KOPT-K1 (cell line): Measurements from ENCODE around the gene RBM33.

Source experiments
- H3K27ac ChIP-seq: fragments of 200-600 bp; sonication (generic); 2 replicates; pipeline ENCODE4 v1.5.1; 2016; ENCODE audit warnings: antibody characterized with exemption, mild to moderate bottlenecking, low read depth, low read length; ENCODE audit not compliant: poor library complexity, severe bottlenecking
- H3K36me3 ChIP-seq: fragments of 200-600 bp; sonication (generic); 2 replicates; pipeline ENCODE4 v1.5.1; 2017; ENCODE audit warnings: antibody characterized with exemption, mild to moderate bottlenecking, low read length, moderate library complexity; ENCODE audit not compliant: insufficient read depth
- H3K9me3 ChIP-seq: fragments of 200-600 bp; sonication (generic); 2 replicates; pipeline ENCODE4 v1.5.1; 2017; ENCODE audit warnings: antibody characterized with exemption, low read length, mild to moderate bottlenecking; ENCODE audit not compliant: insufficient read depth, poor library complexity, severe bottlenecking

The RBM33 gene, protein sequence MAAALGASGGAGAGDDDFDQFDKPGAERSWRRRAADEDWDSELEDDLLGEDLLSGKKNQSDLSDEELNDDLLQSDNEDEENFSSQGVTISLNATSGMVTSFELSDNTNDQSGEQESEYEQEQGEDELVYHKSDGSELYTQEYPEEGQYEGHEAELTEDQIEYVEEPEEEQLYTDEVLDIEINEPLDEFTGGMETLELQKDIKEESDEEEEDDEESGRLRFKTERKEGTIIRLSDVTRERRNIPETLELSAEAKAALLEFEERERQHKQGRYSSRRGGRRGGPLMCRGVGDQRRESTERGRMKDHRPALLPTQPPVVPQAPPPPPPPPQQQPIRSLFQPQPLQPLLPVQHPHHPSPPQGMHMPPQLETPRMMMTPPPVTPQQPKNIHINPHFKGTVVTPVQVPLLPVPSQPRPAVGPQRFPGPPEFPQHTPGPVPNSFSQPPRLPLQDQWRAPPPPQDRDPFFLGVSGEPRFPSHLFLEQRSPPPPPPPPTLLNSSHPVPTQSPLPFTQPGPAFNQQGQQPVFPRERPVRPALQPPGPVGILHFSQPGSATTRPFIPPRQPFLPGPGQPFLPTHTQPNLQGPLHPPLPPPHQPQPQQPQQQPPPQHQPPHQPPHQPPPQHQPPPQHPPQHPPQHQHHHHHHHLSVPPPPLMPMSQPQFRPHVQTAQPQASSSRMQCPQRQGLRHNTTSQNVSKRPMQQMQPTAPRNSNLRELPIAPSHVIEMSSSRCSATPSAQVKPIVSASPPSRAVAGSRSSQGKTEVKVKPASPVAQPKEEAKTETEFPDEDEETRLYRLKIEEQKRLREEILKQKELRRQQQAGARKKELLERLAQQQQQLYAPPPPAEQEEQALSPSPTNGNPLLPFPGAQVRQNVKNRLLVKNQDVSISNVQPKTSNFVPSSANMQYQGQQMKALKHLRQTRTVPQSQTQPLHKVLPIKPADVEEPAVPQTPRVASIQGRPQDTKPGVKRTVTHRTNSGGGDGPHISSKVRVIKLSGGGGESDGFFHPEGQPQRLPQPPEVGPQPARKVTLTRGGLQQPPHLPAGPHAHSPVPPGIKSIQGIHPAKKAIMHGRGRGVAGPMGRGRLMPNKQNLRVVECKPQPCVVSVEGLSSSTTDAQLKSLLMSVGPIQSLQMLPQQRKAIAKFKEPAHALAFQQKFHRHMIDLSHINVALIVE

DNA sequence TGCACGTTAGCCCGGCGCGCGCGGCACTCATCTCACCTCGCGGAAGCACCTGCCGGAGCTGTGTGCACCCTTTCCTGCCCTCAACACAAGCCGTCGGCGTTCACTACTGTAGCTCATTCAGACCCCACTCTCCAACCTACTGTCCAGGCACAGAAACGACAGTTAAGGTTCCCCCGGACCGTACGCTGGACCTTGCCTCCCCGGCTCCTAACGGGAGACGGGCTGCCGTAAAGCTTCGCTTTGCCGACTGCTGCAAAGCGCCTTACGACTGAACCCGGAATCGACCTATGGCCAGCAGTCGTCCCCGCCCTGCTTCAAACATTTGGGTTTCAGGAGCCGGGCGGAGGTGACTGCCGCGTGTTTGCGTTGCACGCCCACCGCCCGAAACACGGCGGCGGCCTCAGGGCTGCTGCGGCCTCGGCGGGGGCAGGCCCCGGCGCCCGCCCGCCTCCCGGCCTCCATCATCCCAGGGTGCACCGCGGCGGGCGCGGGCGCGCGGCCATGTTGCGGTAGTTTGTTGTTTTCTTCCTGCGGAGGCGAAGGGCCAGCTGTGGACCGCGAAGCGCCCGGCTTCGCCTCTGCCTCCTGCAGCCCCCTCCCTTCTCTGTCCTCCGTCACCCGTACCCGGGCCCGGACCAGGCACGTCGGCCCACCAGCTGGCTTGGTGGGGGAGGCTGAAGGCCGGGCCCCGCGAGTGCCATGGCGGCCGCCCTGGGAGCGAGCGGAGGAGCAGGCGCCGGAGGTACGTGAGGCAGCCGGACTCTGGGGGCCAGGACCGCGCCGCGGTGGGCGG lies at the start of gene RBM33:
Gene RBM33 (plus strand): TSS at position 484 of the 793 bp plus-strand sequence. CDS start 216 bp downstream, at position 700.
- H3K36me3 ChIP-seq: peaks cover 61% of the 10 kb centered on the region
- H3K9me3 ChIP-seq: peaks cover 37% of the 10 kb centered on the region
- peak within 1 kb of the TSS; percentile 95 for H3K27ac ChIP-seq

DNA sequence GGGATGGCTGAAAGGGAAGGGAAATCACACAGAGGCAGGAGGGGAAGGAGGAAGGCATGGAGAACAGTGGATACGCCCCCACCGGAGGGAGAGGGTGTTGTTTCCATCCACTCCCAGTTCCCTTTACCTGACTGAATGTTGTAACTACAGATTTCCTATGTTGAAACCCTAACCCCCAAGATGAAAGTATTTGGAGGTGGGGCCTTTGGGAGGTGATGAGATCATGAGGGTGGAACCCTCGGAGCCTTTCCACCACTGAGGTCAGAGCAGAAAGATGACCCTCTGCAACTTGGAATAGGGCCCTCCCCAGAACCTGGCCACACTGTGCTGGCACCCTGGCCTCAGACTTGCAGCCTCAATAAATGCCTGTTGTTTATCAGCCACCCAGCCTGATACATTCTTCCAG lies 49.5 kb upstream of the RBM33 start:
- H3K36me3 ChIP-seq: no peaks in the 10 kb centered on the region
- no peak overlapping the region for H3K27ac ChIP-seq
- H3K9me3 ChIP-seq: no peaks in the 10 kb centered on the region

DNA sequence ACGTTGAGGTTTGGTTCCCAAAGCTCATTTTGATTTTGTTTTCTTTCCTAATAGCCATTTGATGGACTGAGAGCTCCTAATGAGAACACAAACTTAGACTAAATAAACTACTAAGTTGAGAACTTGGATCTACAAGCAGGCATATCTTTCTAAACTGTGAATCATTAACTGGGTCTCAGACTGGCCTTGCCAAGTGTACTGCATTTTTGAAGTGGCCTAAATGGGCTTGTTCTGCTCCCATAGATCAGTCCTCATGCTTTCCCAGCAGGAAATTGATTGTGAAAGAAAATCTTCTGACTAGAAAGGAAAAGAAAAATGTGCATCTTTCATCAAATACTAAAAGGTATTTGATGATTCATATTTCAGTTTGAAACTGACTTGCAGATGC lies 46.7 kb upstream of the RBM33 start:
- Histone ChIP-seq H3K9me3 (no peaks in the 10 kb centered on the region), H3K36me3 (no peaks in the 10 kb centered on the region), H3K27ac (no peak overlapping the region)

DNA sequence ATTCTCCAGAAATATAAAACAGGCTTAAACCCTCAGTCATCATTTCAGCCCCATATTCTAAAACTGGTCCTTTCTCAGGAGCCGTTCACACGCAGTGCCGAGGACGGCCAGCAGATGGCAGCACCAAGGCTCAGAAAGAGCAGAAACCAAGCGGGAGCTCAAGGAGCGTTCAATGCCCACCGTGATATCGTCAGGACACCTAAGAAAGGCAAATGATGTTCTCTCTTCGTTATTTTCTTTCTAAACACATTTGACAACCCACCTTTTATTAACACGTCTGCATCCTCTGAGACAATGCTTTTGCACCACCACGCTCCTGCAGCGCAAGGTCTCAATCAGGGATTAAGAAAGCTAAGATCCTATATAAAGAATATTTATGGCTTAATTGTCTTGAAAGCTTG lies 45.7 kb upstream of the RBM33 start:
- Histone ChIP-seq H3K36me3 (no peaks in the 10 kb centered on the region), H3K9me3 (no peaks in the 10 kb centered on the region), H3K27ac (no peak overlapping the region)

DNA sequence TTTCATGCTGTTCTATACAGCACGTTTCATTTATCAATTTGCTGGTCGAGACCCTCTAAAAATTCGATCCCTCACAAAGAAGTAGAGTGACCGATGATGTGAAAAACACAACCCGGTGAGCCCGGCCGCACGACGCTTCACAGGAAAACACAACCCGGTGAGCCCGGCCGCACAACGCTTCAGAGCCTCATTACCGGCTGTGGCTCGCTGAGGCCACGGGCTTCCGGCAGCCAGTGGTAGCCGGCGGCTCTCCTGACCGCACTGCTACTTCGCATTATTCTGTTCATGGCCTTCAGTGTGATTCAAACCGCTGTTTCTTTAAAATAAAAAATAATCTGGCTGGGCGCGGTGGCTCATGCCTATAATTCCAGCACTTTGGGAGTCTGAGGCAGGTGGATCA lies 42.3 kb upstream of the RBM33 start:
- no peaks in the 10 kb centered on the region for H3K9me3 ChIP-seq
- no peaks in the 10 kb centered on the region for H3K36me3 ChIP-seq
- H3K27ac ChIP-seq: no peak overlapping the region

DNA sequence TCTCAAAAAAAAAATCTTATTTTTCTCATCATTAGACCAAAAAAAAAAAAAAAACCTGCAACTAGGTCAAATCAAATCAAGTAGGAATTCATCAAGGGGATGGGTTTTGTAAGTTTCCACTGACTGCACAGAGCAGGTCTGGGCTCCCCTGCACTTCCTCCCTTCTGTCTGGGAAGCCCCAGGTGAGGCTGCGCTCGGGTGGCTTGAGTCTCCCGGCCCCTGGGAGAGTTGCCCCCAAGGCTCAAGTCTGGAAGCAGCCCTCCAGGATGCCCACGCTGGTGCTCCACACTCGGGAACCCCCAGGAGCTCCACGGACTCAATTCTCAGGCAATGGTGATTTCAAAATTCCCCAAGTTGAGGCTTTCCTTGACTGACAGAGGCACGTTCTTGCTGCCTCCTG lies 41.7 kb upstream of the RBM33 start:
- Histone ChIP-seq H3K9me3 (no peaks in the 10 kb centered on the region), H3K27ac (no peak overlapping the region), H3K36me3 (no peaks in the 10 kb centered on the region)

DNA sequence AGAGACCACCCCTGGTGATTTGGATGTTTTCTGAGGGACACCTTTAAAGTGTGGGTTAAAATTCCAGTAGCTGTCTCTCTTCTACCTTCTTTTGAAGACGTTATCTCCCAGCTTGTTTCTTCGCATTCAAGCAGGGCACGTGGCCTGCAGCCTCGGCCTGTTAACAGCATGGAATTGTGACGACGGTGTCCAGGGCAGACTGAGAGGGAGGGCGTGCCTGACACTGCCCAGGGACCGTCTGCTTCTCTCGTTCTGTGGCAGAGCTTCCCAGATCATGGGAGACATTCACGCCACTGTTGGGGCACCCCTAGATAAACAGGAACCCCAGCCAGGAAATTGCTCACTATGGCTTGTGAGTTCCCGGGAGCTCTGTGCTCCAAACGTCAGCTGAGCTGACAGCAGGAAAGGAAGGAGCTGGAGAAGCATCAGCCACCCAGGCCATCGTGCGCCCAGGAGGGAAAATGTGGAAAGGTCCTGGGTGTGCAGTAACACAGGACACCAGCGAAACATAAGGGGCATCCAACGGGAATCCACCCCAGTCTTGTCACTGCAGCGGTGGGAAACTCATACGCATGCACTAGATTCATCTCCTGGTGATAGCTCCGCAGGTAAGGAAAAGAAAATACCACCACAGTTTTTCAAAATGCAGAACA lies 41.1 kb upstream of the RBM33 start:
- Histone ChIP-seq H3K9me3 (no peaks in the 10 kb centered on the region), H3K36me3 (no peaks in the 10 kb centered on the region), H3K27ac (no peak overlapping the region)

DNA sequence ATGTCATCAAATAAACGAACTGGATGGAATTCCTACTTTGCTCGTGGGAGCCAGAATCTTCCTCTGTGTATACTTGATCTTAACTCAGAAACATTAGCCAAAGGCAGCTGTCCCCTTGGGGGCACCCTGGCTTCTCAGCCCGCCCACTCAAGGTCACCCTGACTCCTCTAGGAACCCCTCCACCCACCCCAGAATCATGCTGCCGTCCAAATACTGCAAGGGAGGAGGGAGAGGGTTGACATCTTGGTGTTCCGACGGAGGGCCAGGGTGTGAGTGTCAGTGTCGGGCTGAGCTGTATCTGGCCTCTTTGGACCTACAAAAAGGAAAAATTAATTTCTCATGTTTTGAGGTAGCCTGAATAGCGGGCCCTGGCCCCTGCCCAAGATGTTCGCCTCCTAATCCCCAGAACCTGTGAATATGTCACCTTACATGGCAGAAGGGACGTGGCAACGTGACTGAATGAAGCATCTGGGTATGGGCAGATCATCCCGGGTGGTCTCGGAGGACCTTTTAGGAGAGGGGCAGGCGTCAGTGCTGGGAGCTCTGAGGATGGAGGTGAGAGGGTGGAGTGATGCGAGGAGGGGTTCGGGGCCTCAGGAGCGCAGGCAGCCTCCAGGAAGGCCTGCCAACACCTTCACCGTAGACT lies 40.5 kb upstream of the RBM33 start:
- H3K36me3 ChIP-seq: no peaks in the 10 kb centered on the region
- no peaks in the 10 kb centered on the region for H3K9me3 ChIP-seq
- H3K27ac ChIP-seq: no peak overlapping the region

DNA sequence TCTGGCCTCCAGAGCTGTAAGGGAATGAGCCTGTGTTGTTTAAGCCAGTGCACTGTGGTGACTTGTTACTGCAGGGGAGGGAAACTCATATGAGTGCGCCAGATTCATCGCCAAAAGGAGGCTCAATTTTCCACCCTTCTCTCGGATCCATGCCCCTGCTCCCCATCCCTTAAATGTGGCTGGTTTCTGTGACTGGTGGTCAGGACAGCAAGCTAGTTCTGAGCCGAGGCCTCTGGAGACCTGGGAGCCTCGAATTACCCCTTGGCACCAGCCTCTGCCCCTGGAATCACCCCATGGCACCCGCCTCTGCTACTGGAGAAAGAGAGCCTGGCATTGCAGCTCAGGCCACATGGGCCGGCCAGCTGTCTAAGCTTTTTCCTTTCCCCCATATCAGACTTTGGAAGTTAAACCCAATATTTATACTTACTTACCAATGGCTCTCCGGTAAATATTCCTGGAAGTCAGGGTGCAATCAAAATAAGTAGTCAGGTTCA lies 39.9 kb upstream of the RBM33 start:
- Histone ChIP-seq H3K9me3 (no peaks in the 10 kb centered on the region), H3K36me3 (no peaks in the 10 kb centered on the region), H3K27ac (no peak overlapping the region)

DNA sequence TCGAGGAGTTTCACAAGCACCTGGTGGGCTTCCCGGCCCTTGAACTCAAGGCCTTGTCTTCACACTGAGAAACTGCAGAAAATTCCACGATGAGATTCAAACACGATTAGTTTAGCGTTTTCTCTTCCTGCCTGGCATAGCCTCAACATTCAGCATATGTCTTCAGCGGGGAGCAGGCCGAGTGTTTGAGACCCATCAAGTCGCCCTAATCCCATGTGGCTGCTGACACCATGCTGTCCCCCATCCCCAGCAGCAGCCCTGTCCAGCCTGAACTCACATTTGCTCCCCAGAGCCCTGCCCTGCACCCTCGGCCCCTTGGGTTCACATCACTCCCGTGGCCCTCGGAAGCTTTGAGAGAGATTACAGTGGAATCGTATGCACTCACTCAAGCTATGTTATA lies 35.3 kb upstream of the RBM33 start:
- no peaks in the 10 kb centered on the region for H3K9me3 ChIP-seq
- H3K27ac ChIP-seq: no peak overlapping the region
- no peaks in the 10 kb centered on the region for H3K36me3 ChIP-seq

DNA sequence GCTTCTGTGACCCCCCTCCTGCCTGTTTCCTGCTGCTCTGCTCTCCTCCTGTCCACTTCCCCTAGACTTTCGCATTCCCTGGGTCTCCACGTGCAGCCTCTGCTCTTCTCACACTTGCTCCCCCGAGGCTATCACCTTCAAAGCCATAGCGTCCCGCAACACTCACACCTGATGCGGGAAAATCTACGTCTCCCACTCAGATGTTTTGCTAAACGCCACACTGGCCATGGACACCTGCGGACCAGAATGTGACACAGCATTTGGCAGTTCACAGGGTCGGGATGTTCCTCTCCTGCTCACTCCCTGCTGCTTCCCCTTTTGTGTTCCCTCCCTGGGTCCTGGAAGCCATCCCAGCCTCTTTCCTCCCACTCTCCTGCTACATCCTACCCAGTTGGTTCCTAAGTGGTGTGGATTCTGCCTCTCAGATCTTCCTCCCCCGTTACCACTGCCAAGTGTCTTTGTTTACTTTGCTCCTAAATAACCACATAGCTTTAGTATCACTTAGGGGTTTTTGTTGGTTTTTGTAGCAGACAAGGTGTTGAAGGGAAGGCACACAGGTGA lies 33.7 kb upstream of the RBM33 start:
- no peak overlapping the region for H3K27ac ChIP-seq
- H3K9me3 ChIP-seq: peaks cover 9% of the 10 kb centered on the region
- H3K36me3 ChIP-seq: no peaks in the 10 kb centered on the region

DNA sequence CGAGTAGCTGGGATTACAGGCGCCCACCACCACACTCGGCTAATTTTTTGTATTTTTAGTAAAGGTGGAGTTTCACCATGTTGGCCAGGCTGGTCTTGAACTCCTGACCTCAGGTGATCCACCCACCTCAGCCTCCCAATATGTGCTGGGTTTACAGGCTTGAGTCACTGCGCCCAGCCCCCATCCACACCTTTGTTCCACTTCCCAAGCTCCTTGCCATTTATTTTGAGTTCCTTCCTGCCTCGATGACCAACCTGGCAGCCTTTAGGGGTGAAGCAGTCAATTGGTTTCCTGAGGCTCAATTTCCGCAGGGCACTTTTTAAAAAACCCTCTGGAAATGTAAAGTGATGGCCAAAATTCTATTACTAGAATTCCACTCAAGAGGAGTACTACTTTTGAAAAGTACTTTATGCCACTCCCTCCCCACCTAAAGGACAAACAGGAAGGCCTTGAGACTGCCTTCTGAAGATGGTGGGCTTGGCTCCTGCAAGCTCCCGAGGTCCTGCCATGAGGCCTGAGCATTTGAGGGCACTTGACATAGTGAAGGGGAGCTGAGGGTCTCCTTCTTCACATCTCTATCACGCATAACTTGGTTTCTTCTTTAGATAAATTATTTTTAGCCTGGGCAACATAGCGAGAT lies 32.5 kb upstream of the RBM33 start:
- Histone ChIP-seq H3K27ac (no peak overlapping the region), H3K36me3 (no peaks in the 10 kb centered on the region), H3K9me3 (peaks cover 9% of the 10 kb centered on the region)

DNA sequence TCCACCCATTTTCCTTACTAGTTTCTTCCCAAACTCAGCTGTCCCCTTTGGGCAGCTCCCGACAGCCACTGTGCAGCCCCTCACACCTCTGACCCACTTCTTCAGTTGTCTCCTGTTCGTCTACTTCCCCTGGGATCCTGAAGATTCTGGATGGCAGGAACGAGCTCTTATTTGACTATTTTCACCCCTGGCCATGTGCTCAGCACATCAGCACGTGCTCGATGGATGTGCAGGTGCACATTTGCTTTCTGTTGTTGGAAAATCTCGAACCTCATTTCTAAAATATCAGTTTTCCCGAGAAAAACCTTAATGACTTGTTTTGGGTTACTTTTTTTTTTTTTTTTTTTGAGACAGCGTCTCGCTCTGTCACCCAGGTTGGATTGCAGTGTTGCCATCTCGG lies 31.8 kb upstream of the RBM33 start:
- Histone ChIP-seq H3K9me3 (peaks cover 9% of the 10 kb centered on the region), H3K36me3 (no peaks in the 10 kb centered on the region), H3K27ac (no peak overlapping the region)
